Measurements from ENCODE around the gene SUN5. TPM values are rescaled to one million over a fixed set of nuclear protein-coding genes. Genes with fewer than 3 reads are reported as not detected.

Gene SUN5
- total and polyA plus RNA-seq, 2 donors (not counting 3 experiments of a cell fraction or from before 2014, with no cell fraction given): not detected

DNA sequence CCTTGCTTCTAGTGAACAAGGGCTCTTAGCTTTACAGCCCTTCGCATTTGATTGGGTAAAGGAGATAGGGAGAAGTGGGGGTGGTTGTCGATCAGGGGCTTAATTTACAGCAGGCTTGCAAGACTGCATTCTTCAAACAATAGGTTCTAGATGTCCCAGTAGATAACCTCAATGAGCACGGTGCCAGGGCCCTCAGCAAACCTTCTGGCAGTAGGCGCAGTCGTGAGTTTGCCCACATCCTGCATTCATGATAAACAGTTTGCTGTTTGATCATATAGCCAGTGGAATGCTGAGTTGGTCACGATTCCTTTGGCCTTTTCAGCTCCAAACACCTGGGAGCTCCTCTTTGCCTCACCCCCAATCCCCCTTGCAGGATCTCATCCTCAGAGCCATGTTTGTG is 27.5 kb downstream of the SUN5 start:
- CTCF ChIA-PET: interaction anchor here (0.8 kb wide), 1 partner anchor 28 kb away, joined by 3 read pairs; the partner anchor contains the start of gene SUN5
- FAIRE-seq: no peak

More for the DNA sequence above, 27.5 kb downstream of the SUN5 start:
- Histone ChIP-seq H3K4me2 (ENCODE audit: insufficient read depth, low read length) (no peak overlapping the region), H3K27ac (ENCODE audit: insufficient read depth, low read depth, low read length) (no peak overlapping the region), H2AFZ (ENCODE audit: low read depth, low read length) (no peak overlapping the region), H3K9ac (replicated peaks; ENCODE audit: extremely low read depth, insufficient read depth, low read length) (no peak overlapping the region), H3K79me2 (ENCODE audit: control insufficient read depth, insufficient read depth, low read length) (no peaks in the 10 kb centered on the region), H4K20me1 (replicated peaks; ENCODE audit: control insufficient read depth, extremely low read depth, insufficient read depth, low read length) (no peaks in the 10 kb centered on the region), H3K9me3 (replicated peaks; ENCODE audit: control insufficient read depth, insufficient read depth, low read length) (no peaks in the 10 kb centered on the region), H3K36me3 (ENCODE audit: control insufficient read depth in 2 of 2, extremely low read depth in 1 of 2, insufficient read depth in 2 of 2, low read length in 2 of 2) (no peaks in the 10 kb centered on the region), H3K27me3 (ENCODE audit: control insufficient read depth in 2 of 2, insufficient read depth in 2 of 2, low read length in 2 of 2) (peaks cover 0 to 1% of the 10 kb centered on the region in 2 experiments), H3K4me3 (replicated peaks in 1 of 3; ENCODE audit: insufficient read depth in 1 of 3, low read depth in 1 of 3, low read length in 3 of 3) (no peak overlapping the region), H3K9me1 (replicated peaks; ENCODE audit: control insufficient read depth, extremely low read depth, insufficient read depth, low read length) (no peaks in the 10 kb centered on the region), H3K4me1 (ENCODE audit: control insufficient read depth, extremely low read depth, insufficient read depth, low read length) (peaks cover 9% of the 10 kb centered on the region)
- POLR2A ChIA-PET: no interaction called here
- intact Hi-C loops (cut with micrococcal nuclease): no loop called here
- DNase-seq (ENCODE audit: low read depth, low spot score): no peak
- TF ChIP-seq MYC (IDR thresholded peaks at IDR 0.05; ENCODE audit: low read depth, low read length) (no peak), JUN (IDR thresholded peaks at IDR 0.05; ENCODE audit: borderline replicate concordance, insufficient read depth, insufficient read length, low read depth) (no peak), POLR2AphosphoS5 (IDR thresholded peaks at IDR 0.05; ENCODE audit: insufficient read depth, low read depth, low read length) (no peak), GATA2 (IDR thresholded peaks at IDR 0.05; ENCODE audit: insufficient read depth, insufficient read length, low read depth, low read length) (no peak)
- TF ChIP-seq, protein P1, sequence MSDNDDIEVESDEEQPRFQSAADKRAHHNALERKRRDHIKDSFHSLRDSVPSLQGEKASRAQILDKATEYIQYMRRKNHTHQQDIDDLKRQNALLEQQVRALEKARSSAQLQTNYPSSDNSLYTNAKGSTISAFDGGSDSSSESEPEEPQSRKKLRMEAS (IDR thresholded peaks at IDR 0.05; ENCODE audit: insufficient read depth, insufficient read length): no peak
- TF ChIP-seq, protein P2, sequence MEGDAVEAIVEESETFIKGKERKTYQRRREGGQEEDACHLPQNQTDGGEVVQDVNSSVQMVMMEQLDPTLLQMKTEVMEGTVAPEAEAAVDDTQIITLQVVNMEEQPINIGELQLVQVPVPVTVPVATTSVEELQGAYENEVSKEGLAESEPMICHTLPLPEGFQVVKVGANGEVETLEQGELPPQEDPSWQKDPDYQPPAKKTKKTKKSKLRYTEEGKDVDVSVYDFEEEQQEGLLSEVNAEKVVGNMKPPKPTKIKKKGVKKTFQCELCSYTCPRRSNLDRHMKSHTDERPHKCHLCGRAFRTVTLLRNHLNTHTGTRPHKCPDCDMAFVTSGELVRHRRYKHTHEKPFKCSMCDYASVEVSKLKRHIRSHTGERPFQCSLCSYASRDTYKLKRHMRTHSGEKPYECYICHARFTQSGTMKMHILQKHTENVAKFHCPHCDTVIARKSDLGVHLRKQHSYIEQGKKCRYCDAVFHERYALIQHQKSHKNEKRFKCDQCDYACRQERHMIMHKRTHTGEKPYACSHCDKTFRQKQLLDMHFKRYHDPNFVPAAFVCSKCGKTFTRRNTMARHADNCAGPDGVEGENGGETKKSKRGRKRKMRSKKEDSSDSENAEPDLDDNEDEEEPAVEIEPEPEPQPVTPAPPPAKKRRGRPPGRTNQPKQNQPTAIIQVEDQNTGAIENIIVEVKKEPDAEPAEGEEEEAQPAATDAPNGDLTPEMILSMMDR (IDR thresholded peaks at IDR 0.05; ENCODE audit: extremely low read depth in 1 of 2, insufficient read depth in 1 of 2, low read depth in 1 of 2, low read length in 2 of 2): no peak
- no TSS peak for BruUV-seq (replicated peaks)
- dilution Hi-C loops (cut with MboI; ENCODE audit: extremely low pct_ligation_motif_present, low sequenced_read_pairs): no loop called here
